OCI-LY1 (cell line): ENCODE measurements around the gene PCBP4.
A peak's percentile ranks its signal among the peaks of the same experiment; 100 is the strongest.

Experiments used
- H2AFZ ChIP-seq: fragments of 200-600 bp; sonication (generic), shearing (Covaris generic); 2 replicates; pipeline ENCODE4 v1.6.0; 2014; ENCODE audit warnings: antibody characterized with exemption, mild to moderate bottlenecking, low read length
- H3F3A ChIP-seq: fragments of 200-600 bp; sonication (generic), shearing (Covaris generic); 2 replicates; pipeline ENCODE4 v1.6.0; 2014; ENCODE audit warnings: mild to moderate bottlenecking, antibody characterized with exemption, low read length, moderate library complexity; ENCODE audit not compliant: insufficient read depth
- H3K27ac ChIP-seq: fragments of 200-600 bp; sonication (generic); 2 replicates; pipeline ENCODE4 v1.5.1; 2014; ENCODE audit warnings: low read length, mixed run types, mild to moderate bottlenecking, low read depth; ENCODE audit not compliant: poor library complexity, severe bottlenecking
- H3K27me3 ChIP-seq: fragments of 200-600 bp; sonication (generic); 2 replicates; pipeline ENCODE4 v1.6.0; 2014; ENCODE audit warnings: antibody characterized with exemption, mild to moderate bottlenecking, low read length, moderate library complexity; ENCODE audit not compliant: insufficient read depth
- H3K36me3 ChIP-seq: fragments of 200-600 bp; sonication (generic); 2 replicates; pipeline ENCODE4 v1.6.1; 2014; ENCODE audit warnings: mild to moderate bottlenecking, antibody characterized with exemption, low read length, moderate library complexity, mixed read lengths; ENCODE audit not compliant: insufficient read depth
- H3K4me1 ChIP-seq: fragments of 200-600 bp; sonication (generic); 2 replicates; pipeline ENCODE4 v1.5.1; 2014; ENCODE audit warnings: mild to moderate bottlenecking, low read length, moderate library complexity; ENCODE audit not compliant: insufficient read depth, severe bottlenecking
- H3K4me2 ChIP-seq: fragments of 200-600 bp; sonication (generic), shearing (Covaris generic); 2 replicates; pipeline ENCODE4 v1.6.1; 2014; ENCODE audit warnings: low read length
- H3K4me3 ChIP-seq: fragments of 200-600 bp; sonication (generic); 2 replicates; pipeline ENCODE4 v1.5.1; 2014; ENCODE audit warnings: low read length, low read depth, mild to moderate bottlenecking, mixed read lengths; ENCODE audit not compliant: poor library complexity, severe bottlenecking
- H3K79me2 ChIP-seq: fragments of 200-600 bp; shearing (Covaris generic); 2 replicates; pipeline ENCODE4 v1.6.1; 2016; ENCODE audit warnings: mixed run types, low read length, mixed read lengths; ENCODE audit not compliant: insufficient read depth
- H3K9ac ChIP-seq: fragments of 200-600 bp; sonication (generic), shearing (Covaris generic); 2 replicates; pipeline ENCODE4 v1.6.1; 2014; ENCODE audit warnings: mild to moderate bottlenecking, low read length, mixed read lengths
- H3K9me2 ChIP-seq: fragments of 200-600 bp; sonication (generic), shearing (Covaris generic); 2 replicates; pipeline ENCODE4 v1.6.1; 2014; ENCODE audit warnings: low read depth, mild to moderate bottlenecking, low read length, mixed read lengths
- H3K9me3 ChIP-seq: fragments of 200-600 bp; shearing (Covaris generic); 2 replicates; pipeline ENCODE4 v1.6.1; 2014; ENCODE audit warnings: low read length, mixed read lengths
- H4K20me1 ChIP-seq: fragments of 200-600 bp; sonication (generic), shearing (Covaris generic); 2 replicates; pipeline ENCODE4 v1.6.0; 2016; ENCODE audit warnings: mild to moderate bottlenecking, low read length; ENCODE audit not compliant: insufficient read depth
- CTCF ChIP-seq: fragments of 200-600 bp; sonication (generic), shearing (Covaris generic); IDR thresholded peaks from 2 replicates; pipeline ENCODE4 v1.5.1; 2017; ENCODE audit warnings: mild to moderate bottlenecking, antibody characterized with exemption, low read length, moderate library complexity, mixed read lengths
- EZH2 ChIP-seq: fragments of 200-600 bp; sonication (generic), shearing (Covaris generic); IDR thresholded peaks from 2 replicates; pipeline ENCODE4 v1.8.0; 2017; ENCODE audit warnings: borderline replicate concordance, mixed run types, mild to moderate bottlenecking, antibody characterized with exemption, low read length, moderate library complexity, mixed read lengths

The PCBP4 gene

GRCh38 chr3:51984269-51984647 lies 17.0 kb upstream of the PCBP4 start:
- Histone ChIP-seq H3K27ac (peak overlapping the region; percentile 36), H3F3A (no peaks in the 10 kb centered on the region), H3K4me1 (peaks cover 20% of the 10 kb centered on the region), H3K9me3 (no peaks in the 10 kb centered on the region), H3K79me2 (no peaks in the 10 kb centered on the region), H3K36me3 (peaks cover 4% of the 10 kb centered on the region; the same call in 1 of the 2 replicates), H3K4me2 (no peak overlapping the region), H3K9ac (no peak overlapping the region), H3K9me2 (no peaks in the 10 kb centered on the region), H2AFZ (no peak overlapping the region), H3K4me3 (no peak overlapping the region), H4K20me1 (no peaks in the 10 kb centered on the region), H3K27me3 (no peaks in the 10 kb centered on the region)
- TF ChIP-seq CTCF = no peak
- no peak for TF ChIP-seq EZH2

GRCh38 chr3:51983578-51984268 lies 16.5 kb upstream of the PCBP4 start:
- Histone ChIP-seq H3F3A (no peaks in the 10 kb centered on the region), H3K27ac (peak overlapping the region; percentile 43), H3K4me3 (peak overlapping the region; percentile 68), H3K9me3 (no peaks in the 10 kb centered on the region), H3K36me3 (peaks cover 4% of the 10 kb centered on the region; the same call in 1 of the 2 replicates), H2AFZ (no peak overlapping the region), H3K9me2 (no peaks in the 10 kb centered on the region), H3K4me1 (peaks cover 20% of the 10 kb centered on the region), H4K20me1 (no peaks in the 10 kb centered on the region), H3K9ac (peak overlapping the region; percentile 72), H3K79me2 (no peaks in the 10 kb centered on the region), H3K4me2 (peak overlapping the region; percentile 87), H3K27me3 (no peaks in the 10 kb centered on the region)
- no peak for TF ChIP-seq EZH2
- no peak for TF ChIP-seq CTCF

- TF ChIP-seq CTCF (no peak), EZH2 (no peak)
- H3K9me3 ChIP-seq = no peaks in the 10 kb centered on the region
- H3K27me3 ChIP-seq = no peaks in the 10 kb centered on the region
- H3K9ac ChIP-seq = peak within 1 kb of the TSS; percentile 72
- peak within 1 kb of the TSS; percentile 87 for H3K4me2 ChIP-seq
- H3K27ac ChIP-seq = peak within 1 kb of the TSS; percentile 43
- no peaks in the 10 kb centered on the region for H4K20me1 ChIP-seq
- H3K79me2 ChIP-seq = no peaks in the 10 kb centered on the region
- peaks cover 20% of the 10 kb centered on the region for H3K4me1 ChIP-seq
- H3K4me3 ChIP-seq = peak within 1 kb of the TSS; percentile 68
- no peak within 1 kb of the TSS for H2AFZ ChIP-seq
- H3F3A ChIP-seq = no peaks in the 10 kb centered on the region
- peaks cover 4% of the 10 kb centered on the region; the same call in 1 of the 2 replicates for H3K36me3 ChIP-seq
- no peaks in the 10 kb centered on the region for H3K9me2 ChIP-seq
These were observed 15.8 kb upstream of the PCBP4 start, which contains the start of gene ACY1 for GRCh38 chr3:51982838-51983577. ACY1 (plus strand) TSS chr3:51983535; CDS start chr3:51984065, 530 bp downstream.
